OCI-LY7 (cell line): ENCODE measurements around the gene CTRB1. TPM values are rescaled to one million over a fixed set of nuclear protein-coding genes. Genes with fewer than 3 reads are reported as not detected.

Experiments
- BruUV-seq: library from RNA; stranded (reverse); fragments of 400-500 nt; replicated peaks from 2 replicates; lab custom pipeline; 2021; lab: Mats Ljungman, UMichigan
- CTCF ChIA-PET: fragments of 300-600 bp; sonication (Branson Sonifier 250); formaldehyde crosslinking; loops from one replicate; lab custom pipeline; 2022; ENCODE audit warnings: antibody characterized with exemption; ENCODE audit not compliant: unreplicated experiment; lab: Charles Lee
- POLR2A ChIA-PET: fragments of 300-600 bp; sonication (Branson Sonifier 250); formaldehyde crosslinking; loops from one replicate; lab custom pipeline; 2022; ENCODE audit warnings: antibody characterized with exemption; lab: Charles Lee
- DNase-seq: peaks from one replicate; pipeline ENCODE4 v3.0.0-alpha.2; 2015; ENCODE audit warnings: low spot score
- H2AFZ ChIP-seq: fragments of 200-600 bp; sonication (generic), shearing (Covaris generic); 2 replicates; pipeline ENCODE4 v1.6.1; 2014; ENCODE audit warnings: mild to moderate bottlenecking, antibody characterized with exemption, low read length, moderate library complexity
- H3K27ac ChIP-seq: fragments of 200-600 bp; sonication (generic); 2 replicates; pipeline ENCODE4 v1.5.1; 2014; ENCODE audit warnings: mixed run types, low read depth, mild to moderate bottlenecking, moderate library complexity, low read length, inconsistent platforms; ENCODE audit not compliant: poor library complexity, severe bottlenecking
- H3K36me3 ChIP-seq: fragments of 200-600 bp; sonication (generic); 2 replicates; pipeline ENCODE4 v1.6.1; 2014; ENCODE audit warnings: mild to moderate bottlenecking, antibody characterized with exemption, low read length, moderate library complexity, mixed read lengths; ENCODE audit not compliant: insufficient read depth
- H3K4me1 ChIP-seq: fragments of 200-600 bp; sonication (generic); 2 replicates; pipeline ENCODE4 v1.5.1; 2014; ENCODE audit warnings: mild to moderate bottlenecking, low read length; ENCODE audit not compliant: insufficient read depth, poor library complexity, severe bottlenecking
- H3K4me2 ChIP-seq: fragments of 200-600 bp; sonication (generic); 2 replicates; pipeline ENCODE4 v1.6.1; 2014; ENCODE audit warnings: mild to moderate bottlenecking, low read length
- H3K4me3 ChIP-seq: fragments of 200-600 bp; sonication (generic); 2 replicates; pipeline ENCODE4 v1.5.1; 2014; ENCODE audit warnings: mild to moderate bottlenecking, low read depth, low read length; ENCODE audit not compliant: poor library complexity, severe bottlenecking
- H3K79me2 ChIP-seq: fragments of 200-600 bp; sonication (generic); 2 replicates; pipeline ENCODE4 v1.6.1; 2016; ENCODE audit warnings: low read depth, mild to moderate bottlenecking, low read length, moderate library complexity, mixed read lengths; ENCODE audit not compliant: insufficient read depth
- H3K9me2 ChIP-seq: fragments of 200-600 bp; sonication (generic); 2 replicates; pipeline ENCODE4 v1.6.1; 2016; ENCODE audit warnings: mild to moderate bottlenecking, low read length, mixed read lengths; ENCODE audit not compliant: insufficient read depth
- H3K9me3 ChIP-seq: fragments of 200-600 bp; sonication (generic); 2 replicates; pipeline ENCODE4 v1.6.1; 2014; ENCODE audit warnings: mild to moderate bottlenecking, mixed run types, low read length, mixed read lengths
- H4K20me1 ChIP-seq: fragments of 200-600 bp; sonication (generic); 2 replicates; pipeline ENCODE4 v1.6.1; 2014; ENCODE audit warnings: mild to moderate bottlenecking, antibody characterized with exemption, low read length, moderate library complexity, mixed read lengths; ENCODE audit not compliant: insufficient read depth
- CTCF ChIP-seq: fragments of 200-600 bp; sonication (generic); conservative IDR thresholded peaks from 2 replicates; pipeline ENCODE4 v1.5.1; 2014; ENCODE audit warnings: mild to moderate bottlenecking, antibody characterized with exemption, low read length, moderate library complexity, mixed read lengths
- EZH2phosphoT487 ChIP-seq: fragments of 200-600 bp; sonication (generic); IDR thresholded peaks from 2 replicates; pipeline ENCODE4 v1.6.1; 2018; ENCODE audit warnings: low read depth, borderline replicate concordance, mild to moderate bottlenecking, mixed run types, antibody characterized with exemption, low read length, moderate library complexity, mixed read lengths
- intact Hi-C: fragments of 100-400 bp; cut with micrococcal nuclease; formaldehyde crosslinking; loops from one replicate; pipeline ENCODE4 v1.10.0; 2022; ENCODE audit not compliant: unreplicated experiment
- total RNA-seq, 2 experiments: library from RNA; depleted of rRNA in 1 of 2; stranded (reverse); fragments of >200 nt in 1 of 2; shearing (Covaris generic) in 1 of 2; gene quantifications; 2 replicates each; pipeline ENCODE4 v1.2.3, GENCODE V29; 2014 to 2022

CTRB1 gene
- total RNA-seq, 2 experiments from 2014 or later, result not detected

GRCh38 chr16:75224306-75225082 lies 5.7 kb downstream of the CTRB1 start:
- POLR2A ChIA-PET, result no interaction called here
- H3K27ac ChIP-seq, result no peak overlapping the region
- intact Hi-C loops, result no loop called here

DNA sequence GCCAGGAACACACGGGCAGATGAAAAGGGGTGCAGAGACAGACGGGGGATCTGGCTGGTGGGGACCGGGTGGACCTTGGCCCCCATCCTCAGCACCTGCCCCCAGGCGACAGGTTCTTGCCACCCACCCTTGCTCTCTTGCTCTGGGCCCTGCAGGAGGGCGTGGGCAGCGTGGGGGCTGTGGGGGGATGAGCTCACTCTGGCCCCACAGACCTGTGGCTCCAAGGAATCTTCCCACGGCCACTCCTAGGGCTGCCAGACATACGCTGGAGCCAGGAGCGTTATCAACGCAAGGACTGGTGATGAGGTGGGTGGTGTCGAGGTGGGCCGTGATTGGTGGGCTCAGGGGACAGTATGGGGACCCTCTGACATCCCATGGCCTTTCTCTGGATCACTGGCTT lies 6.3 kb downstream of the CTRB1 start:
- Histone ChIP-seq H3K9me3 (no peaks in the 10 kb centered on the region), H3K36me3 (no peaks in the 10 kb centered on the region), H2AFZ (no peak overlapping the region), H3K4me2 (no peak overlapping the region), H3K27ac (no peak overlapping the region), H3K9me2 (no peaks in the 10 kb centered on the region), H3K79me2 (no peaks in the 10 kb centered on the region), H3K4me3 (no peak overlapping the region), H4K20me1 (no peaks in the 10 kb centered on the region), H3K4me1 (no peaks in the 10 kb centered on the region)
- TF ChIP-seq EZH2phosphoT487 (no peak), CTCF (no peak)
- BruUV-seq, result no TSS peak
- DNase-seq, result no peak
- CTCF ChIA-PET, result no interaction called here
- intact Hi-C loops, result no loop called here
- POLR2A ChIA-PET, result no interaction called here

More at GRCh38 chr16:75224306-75225082, 5.7 kb downstream of the CTRB1 start:
- Histone ChIP-seq H3K4me3 (no peak overlapping the region), H4K20me1 (no peaks in the 10 kb centered on the region), H3K79me2 (no peaks in the 10 kb centered on the region), H2AFZ (no peak overlapping the region), H3K9me2 (no peaks in the 10 kb centered on the region), H3K4me1 (no peaks in the 10 kb centered on the region), H3K36me3 (no peaks in the 10 kb centered on the region), H3K9me3 (no peaks in the 10 kb centered on the region), H3K4me2 (no peak overlapping the region)
- CTCF ChIA-PET, result no interaction called here
- DNase-seq, result no peak
- TF ChIP-seq CTCF, result no peak
- BruUV-seq, result no TSS peak
